KG1 (cell line): Measurements from ENCODE around the gene MYO10.
"Not testable (repeated sequence)": the region's sequence is repeated elsewhere in the genome, so short reads cannot be mapped to it uniquely, and the experiment has no call there.

Source experiments
- DNase-seq: peaks from one replicate; lab custom pipeline; 2025; lab: John Stamatoyannopoulos, UW

The MYO10 gene

GRCh38 chr5:16936150-16936988 lies at the start of gene MYO10:
TSS of gene MYO10 (minus strand) at chr5:16936288. CDS start at chr5:16935808, 480 bp downstream.
- DNase-seq: no peak

DNA sequence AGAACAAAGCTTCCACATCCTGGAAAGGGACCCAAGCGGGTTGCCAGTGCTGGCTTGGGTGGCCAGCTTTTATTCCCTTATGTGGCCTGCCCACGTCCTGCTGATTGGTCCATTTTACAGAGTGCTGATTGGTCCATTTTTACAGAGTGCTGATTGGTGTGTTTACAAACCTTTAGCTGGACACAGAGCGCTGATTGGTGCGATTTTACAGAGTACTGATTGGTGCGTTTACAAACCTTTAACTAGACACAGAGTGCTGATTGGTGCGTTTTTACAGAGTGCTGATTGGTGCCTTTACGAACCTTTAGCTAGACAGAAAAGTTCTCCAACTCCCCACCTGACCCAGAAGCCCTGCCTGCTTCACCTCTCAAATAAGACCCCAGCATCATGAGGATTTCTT lies 49.2 kb upstream of the MYO10 start:
- DNase-seq: not testable (repeated sequence)

GRCh38 chr5:16983972-16984371 lies 47.9 kb upstream of the MYO10 start:
- DNase-seq: no peak

- DNase-seq: no peak
These were observed 47.0 kb upstream of the MYO10 start for GRCh38 chr5:16983022-16983639.

DNA sequence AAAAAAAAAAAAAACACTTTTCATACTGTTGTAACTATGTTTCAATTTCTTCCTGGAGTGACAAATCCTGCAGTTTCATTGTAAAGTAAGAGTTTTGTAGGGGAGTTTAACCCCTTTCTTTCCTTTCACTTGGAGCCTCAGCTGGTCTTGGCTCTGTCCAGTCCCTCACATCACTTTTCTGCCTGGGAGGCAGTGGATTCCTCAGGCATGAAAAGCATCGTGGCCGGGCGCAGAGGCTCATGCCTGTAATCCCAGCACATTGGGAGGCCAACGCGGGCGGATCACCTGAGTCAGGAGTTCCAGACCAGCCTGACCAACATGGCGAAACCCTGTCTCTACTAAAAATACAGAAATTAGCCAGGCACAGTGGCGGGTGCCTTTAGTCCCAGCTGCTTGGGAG lies 45.6 kb upstream of the MYO10 start:
- no peak for DNase-seq

DNA sequence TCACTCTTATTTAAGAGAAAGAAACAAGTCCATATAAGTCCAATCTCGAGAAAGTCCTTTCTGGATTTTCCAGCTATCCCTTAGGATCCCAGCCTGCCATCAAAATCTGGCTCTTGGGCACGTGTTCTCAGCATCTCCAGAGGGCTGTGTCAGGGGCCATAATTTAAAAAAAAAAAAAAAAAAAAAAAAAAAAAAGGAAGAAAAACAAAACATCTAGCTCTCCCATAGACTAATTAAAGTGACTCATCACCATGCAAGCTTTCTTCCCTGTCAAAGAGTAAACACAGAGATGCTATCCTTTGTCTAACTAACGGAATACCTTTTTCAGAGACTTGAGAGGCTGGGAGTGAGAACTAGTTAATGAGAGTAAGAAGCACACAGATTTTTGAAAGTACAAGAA lies 44.9 kb upstream of the MYO10 start:
- DNase-seq: no peak

DNA sequence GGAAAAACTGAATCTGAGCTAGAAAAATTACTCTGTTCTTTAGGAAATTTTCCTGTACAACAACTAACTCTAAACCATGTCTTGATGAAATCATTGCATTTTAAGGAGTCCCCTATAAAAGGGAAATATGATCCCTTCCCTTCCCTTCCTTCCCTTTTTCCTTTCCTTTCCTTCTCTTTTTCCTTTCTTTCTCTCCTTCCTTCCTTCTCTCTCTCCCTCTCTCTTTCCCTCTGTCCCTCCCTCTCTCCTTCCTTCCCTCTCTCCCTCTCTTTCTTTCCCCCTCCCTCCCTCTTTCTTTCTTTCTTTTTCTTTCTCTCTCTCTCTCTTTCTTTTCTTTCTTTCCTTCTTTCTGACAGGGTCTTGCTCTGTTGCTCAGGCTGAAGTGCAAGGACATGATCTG lies 42.2 kb upstream of the MYO10 start:
- DNase-seq: no peak

DNA sequence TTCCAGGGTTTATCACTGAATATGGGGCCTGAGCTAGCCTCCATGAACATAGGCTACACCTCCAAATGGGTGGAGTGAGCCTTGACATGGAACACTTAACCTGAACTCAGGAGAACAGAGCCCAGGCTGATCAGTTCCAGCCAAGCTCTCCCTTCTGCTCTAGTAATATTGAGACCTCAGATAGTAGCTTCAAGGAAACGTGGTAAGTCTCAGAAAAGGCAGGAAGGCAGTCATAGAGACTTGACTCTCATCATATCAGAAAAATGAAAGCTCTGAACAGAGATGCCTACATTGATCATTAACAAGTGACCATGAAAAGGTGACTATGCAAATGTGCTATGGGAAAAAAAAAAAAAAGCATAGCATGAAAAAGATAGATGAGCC lies 40.5 kb upstream of the MYO10 start:
- no peak for DNase-seq

- DNase-seq: no peak
These were observed 40.0 kb upstream of the MYO10 start for GRCh38 chr5:16975950-16976624.

- no peak for DNase-seq
These were observed 38.9 kb upstream of the MYO10 start for GRCh38 chr5:16974981-16975380.

DNA sequence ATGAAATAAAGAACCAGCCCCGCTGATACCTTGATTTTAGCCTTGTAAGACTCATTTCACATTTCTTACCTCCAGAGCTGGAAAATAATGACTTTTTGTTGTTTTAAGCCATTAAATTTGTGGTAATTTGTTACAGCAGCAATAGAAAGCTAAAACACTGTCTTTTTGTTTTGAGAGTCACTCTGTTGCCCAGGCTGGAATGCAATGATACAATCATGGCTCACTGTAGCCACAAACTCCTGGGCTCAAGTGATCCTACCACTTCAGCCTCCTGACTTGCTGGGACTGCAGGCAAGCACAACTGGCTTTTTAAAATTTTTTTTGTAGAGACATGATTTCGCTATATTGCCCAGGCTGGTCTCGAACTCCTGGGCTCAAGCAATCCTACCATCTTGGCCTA lies 34.7 kb upstream of the MYO10 start:
- DNase-seq: no peak

DNA sequence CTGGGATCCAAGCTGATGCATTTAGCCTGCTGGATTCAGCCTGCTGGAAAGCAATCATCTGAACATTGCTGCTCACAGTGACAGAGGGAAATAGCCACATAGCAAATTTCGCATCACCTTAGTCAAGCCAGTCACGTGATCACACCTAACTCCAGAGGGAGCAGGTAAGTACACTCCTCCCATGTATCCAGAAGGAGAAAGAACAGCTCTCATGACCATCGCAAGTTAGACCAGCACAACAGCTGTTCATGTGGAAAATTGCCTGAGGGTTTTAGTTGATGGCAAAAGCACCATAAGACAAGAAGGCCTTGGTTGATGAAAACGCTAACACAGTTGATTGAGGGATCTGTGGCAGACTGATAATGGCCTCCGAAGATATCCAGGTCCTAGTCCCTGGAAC lies 34.2 kb upstream of the MYO10 start:
- no peak for DNase-seq

DNA sequence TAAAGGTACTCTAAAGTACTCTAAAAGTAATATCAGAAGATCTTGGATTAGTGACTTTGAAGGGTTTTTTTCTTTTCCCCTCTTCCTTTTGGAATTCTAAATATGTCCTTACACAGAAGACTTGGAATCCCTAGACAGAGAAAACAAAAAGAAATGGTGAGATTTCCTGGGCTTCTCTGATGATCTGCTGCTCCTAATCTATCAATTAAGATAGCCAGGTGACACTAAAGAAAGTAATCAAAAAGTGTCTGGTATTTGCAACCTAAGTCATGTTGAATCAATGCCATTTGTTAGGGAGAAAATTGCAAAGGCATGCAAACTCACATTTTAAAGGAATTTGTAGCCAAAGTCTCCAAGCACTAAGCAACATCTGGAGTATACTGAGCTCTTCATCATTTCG lies 29.5 kb upstream of the MYO10 start:
- DNase-seq: no peak

DNA sequence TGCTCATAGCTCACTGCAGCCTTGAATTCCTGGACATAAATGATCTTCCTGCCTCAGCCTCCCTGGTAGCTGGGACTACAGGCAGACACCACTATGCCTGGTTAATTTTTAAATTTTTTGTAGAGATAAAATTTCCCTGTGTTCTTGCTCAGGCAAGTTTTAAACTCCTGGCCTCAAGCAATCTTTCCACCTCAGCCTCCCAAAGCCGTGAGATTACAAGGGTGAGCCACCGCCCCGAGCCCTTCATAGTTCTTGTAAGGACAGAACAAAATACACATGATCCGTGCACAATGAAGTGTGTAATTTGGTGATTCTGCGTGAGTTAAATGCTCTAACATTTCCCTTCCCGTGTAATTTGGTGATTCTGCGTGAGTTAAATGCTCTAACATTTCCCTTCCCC lies 27.7 kb upstream of the MYO10 start:
- DNase-seq: no peak

DNA sequence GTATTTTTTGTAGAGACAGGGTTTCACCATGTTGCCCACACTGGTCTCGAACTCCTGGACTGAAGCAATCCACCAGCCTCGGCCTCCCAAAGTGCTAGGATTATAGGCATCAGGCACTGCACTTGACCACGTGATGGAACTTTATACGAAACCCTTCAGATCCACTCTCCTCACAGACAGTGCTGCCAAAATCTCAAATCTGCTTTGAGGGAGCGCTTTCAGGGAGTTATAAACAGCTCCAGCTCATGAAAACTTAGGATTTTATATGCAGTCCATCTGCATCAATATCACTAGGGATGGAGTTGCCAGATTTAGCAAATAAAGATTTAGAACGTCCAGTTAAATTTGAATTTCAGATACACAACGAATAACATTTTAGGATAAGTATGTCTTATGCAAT lies 25.0 kb upstream of the MYO10 start:
- DNase-seq: no peak

GRCh38 chr5:16957304-16958196 lies 21.5 kb upstream of the MYO10 start:
- DNase-seq: no peak

GRCh38 chr5:16953729-16954128 lies 17.6 kb upstream of the MYO10 start:
- no peak for DNase-seq

DNA sequence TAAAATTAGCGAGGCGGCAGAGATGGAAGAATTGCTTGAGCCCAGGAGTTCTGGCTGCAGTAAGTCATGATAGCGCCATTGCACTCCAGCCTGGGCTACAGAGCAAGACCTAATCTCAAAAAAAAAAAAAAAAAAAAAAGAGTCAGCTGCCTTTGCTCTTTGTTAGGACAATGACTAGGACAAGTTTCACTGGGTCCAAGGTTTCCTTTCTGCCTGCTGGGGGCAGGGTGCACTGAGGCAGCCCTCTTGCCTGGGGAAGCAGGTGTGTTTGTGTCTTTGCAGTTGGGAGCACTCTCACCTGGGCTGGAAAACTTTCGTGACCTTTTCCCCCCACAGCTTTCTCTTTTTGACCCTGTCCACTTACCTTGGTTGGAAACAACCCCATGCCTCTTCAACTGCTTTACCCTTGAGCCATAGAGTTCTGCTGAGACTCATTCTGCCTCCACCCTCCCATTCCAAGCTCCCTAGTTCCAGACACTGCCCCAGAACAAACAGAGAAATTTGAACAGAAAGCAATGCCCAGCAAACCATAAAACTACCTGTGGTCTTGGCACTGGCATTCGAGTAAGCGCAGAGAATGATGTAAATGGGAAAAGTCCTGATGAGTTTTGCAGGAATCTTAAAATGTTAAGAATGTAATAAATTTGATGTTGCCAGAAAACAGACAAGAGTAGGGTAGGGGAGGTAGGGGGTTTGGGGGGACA lies 17.0 kb upstream of the MYO10 start:
- DNase-seq: no peak

GRCh38 chr5:16946725-16947124 lies 10.6 kb upstream of the MYO10 start:
- no peak for DNase-seq

DNA sequence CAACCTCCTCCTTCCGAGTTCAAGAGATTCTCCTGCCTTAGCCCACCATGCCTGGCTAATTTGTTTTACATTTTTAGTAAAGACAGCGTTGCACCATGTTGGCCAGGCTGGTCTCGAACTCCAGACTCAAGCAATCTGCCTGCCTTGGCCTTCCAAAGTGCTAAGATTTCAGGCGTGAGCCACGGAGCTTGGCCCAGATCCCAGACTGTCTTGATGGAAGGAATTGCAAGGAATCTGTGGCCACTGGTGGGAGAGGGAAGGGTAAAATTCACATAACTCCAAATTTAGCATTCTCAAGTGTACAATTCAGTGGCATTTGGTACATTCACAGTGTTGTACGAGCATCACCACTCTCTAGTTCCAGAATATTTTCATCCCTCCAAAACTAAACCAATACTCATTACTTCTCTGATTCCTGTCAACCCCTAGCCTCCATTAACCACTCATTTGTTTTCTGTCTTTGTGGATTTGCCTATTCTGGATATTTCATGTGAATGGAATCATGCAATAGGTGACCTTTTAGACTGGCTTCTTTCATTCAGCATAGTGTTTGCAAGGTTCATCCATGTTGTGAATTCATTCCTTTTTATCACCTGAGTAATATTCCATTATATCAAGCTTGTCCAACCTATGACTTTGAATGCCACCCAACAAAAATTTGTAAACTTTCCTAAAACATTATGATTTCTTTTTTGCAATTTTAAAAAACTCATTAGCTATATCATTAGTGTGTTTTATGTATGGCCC lies 8.9 kb upstream of the MYO10 start:
- DNase-seq: no peak
